Endothelial cell of umbilical vein (primary cell): ENCODE measurements around the gene IKZF1.

ENCODE experiments used
- CTCF ChIP-seq, 2 donors: IDR thresholded peaks; 1 replicate in 1 of 2; 2 replicates in 1 of 2; pipeline ENCODE4 v1.5.1; 2011; ENCODE audit warnings: low read length in 2 of 2, mild to moderate bottlenecking in 2 of 2, moderate library complexity in 2 of 2, control low read depth in 1 of 2, inconsistent platforms in 1 of 2, low read depth in 1 of 2; ENCODE audit not compliant: insufficient read depth in 1 of 2; ENCODE audit errors: extremely low read depth in 1 of 2
- EZH2 ChIP-seq: IDR thresholded peaks from 2 replicates; pipeline ENCODE4 v1.6.1; 2012; ENCODE audit warnings: borderline replicate concordance, low read depth, mild to moderate bottlenecking, moderate library complexity, low read length, inconsistent platforms; ENCODE audit not compliant: severe bottlenecking
- FOS ChIP-seq: IDR thresholded peaks from 2 replicates; pipeline ENCODE4 v1.6.1; 2011; ENCODE audit warnings: mild to moderate bottlenecking, low read length, moderate library complexity, borderline replicate concordance; ENCODE audit not compliant: insufficient read depth
- GATA2 ChIP-seq: IDR thresholded peaks from 2 replicates; pipeline ENCODE4 v1.7.0; 2011; ENCODE audit warnings: low read depth, mild to moderate bottlenecking, moderate library complexity, mixed read lengths, low read length; ENCODE audit not compliant: insufficient read length, insufficient read depth
- JUN ChIP-seq: IDR thresholded peaks from 2 replicates; pipeline ENCODE4 v1.6.1; 2011; ENCODE audit warnings: borderline replicate concordance, low read depth; ENCODE audit not compliant: insufficient read length, insufficient read depth
- MAX ChIP-seq: IDR thresholded peaks from 2 replicates; pipeline ENCODE4 v1.6.1; 2011; ENCODE audit not compliant: insufficient read depth, insufficient read length
- MYC ChIP-seq: IDR thresholded peaks from one replicate; pipeline ENCODE4 v1.6.1; 2011; ENCODE audit warnings: mild to moderate bottlenecking, low read depth, low read length
- POLR2A ChIP-seq: IDR thresholded peaks from 2 replicates; pipeline ENCODE4 v1.6.1; 2012; ENCODE audit warnings: low read depth, mild to moderate bottlenecking, control low read depth, low read length
- POLR2AphosphoS5 ChIP-seq: IDR thresholded peaks from 2 replicates; pipeline ENCODE4 v1.6.1; 2012; ENCODE audit warnings: low read depth, mild to moderate bottlenecking, control low read depth, low read length, moderate library complexity; ENCODE audit not compliant: insufficient read depth

GRCh38 chr7:50405221-50405620 is 100.7 kb downstream of the IKZF1 start:
- TF ChIP-seq POLR2AphosphoS5 (no peak), EZH2 (no peak), CTCF (IDR thresholded peaks at IDR 0.05; ENCODE audit: extremely low read depth in 1 of 2, insufficient read depth in 1 of 2, low read depth in 1 of 2, low read length in 2 of 2) (no peak), JUN (no peak), MYC (no peak), GATA2 (no peak), MAX (no peak), POLR2A (no peak), FOS (no peak)
